SK-N-SH (cell line): ENCODE data around the gene TRRAP. TPM values are rescaled to one million over a fixed set of nuclear protein-coding genes. Genes with fewer than 3 reads are reported as not detected.

Source experiments
- CTCF ChIA-PET: fragments of 300-600, 350-600 bp; formaldehyde crosslinking; extraction: SDS; loops from one replicate; lab custom pipeline; 2021; lab: Yijun Ruan, JAX
- POLR2A ChIA-PET: fragments of 350-600 bp; sonication (Branson Sonifier 250); formaldehyde crosslinking; extraction: SDS; loops from one replicate; lab custom pipeline; 2020; ENCODE audit warnings: antibody characterized with exemption, inconsistent platforms; lab: Yijun Ruan, JAX
- DNase-seq: peaks from one replicate; pipeline ENCODE4 v3.0.0; 2012
- H2AFZ ChIP-seq: fragments of 200-600 bp; sonication (generic); 2 replicates; pipeline ENCODE4 v1.8.1; 2016; ENCODE audit warnings: antibody characterized with exemption, mild to moderate bottlenecking, low read depth
- H3F3A ChIP-seq: fragments of 200-600 bp; sonication (generic); replicated peaks from 2 replicates; pipeline ENCODE3; 2016; ENCODE audit warnings: antibody characterized with exemption, mild to moderate bottlenecking; ENCODE audit not compliant: insufficient read depth
- H3K27ac ChIP-seq, 2 experiments: fragments of 200-500 bp in 1 of 2; fragments of 200-600 bp in 1 of 2; sonication (Bioruptor generic) in 1 of 2; sonication (generic), shearing (Covaris generic) in 1 of 2; 2 replicates each; pipeline versions ENCODE4 v1.5.1 to v1.6.1; 2014 to 2016; ENCODE audit warnings: low read depth in 2 of 2, inconsistent platforms in 1 of 2, low read length in 1 of 2, mild to moderate bottlenecking in 1 of 2, mixed read lengths in 1 of 2
- H3K27me3 ChIP-seq: fragments of 200-600 bp; sonication (generic), shearing (Covaris generic); 2 replicates; pipeline ENCODE4 v1.6.1; 2016; ENCODE audit warnings: mixed run types; ENCODE audit not compliant: insufficient read depth
- H3K36me3 ChIP-seq, 2 experiments: fragments of 200-500 bp in 1 of 2; fragments of 200-600 bp in 1 of 2; sonication (Bioruptor generic) in 1 of 2; sonication (generic) in 1 of 2; replicated peaks in 1 of 2; 2 replicates each; pipeline versions ENCODE3 to v1.5.1; 2014 to 2016; ENCODE audit warnings: low read length in 1 of 2, mild to moderate bottlenecking in 1 of 2; ENCODE audit not compliant: insufficient read depth in 2 of 2, control insufficient read depth in 1 of 2
- H3K4me1 ChIP-seq, 2 experiments: fragments of 200-500 bp in 1 of 2; fragments of 200-600 bp in 1 of 2; sonication (Bioruptor generic) in 1 of 2; sonication (generic), shearing (Covaris generic) in 1 of 2; 2 replicates each; pipeline versions ENCODE4 v1.5.1 to v1.6.1; 2014 to 2016; ENCODE audit warnings: low read depth in 1 of 2, low read length in 1 of 2, mixed run types in 1 of 2; ENCODE audit not compliant: insufficient read depth in 2 of 2, control insufficient read depth in 1 of 2
- H3K4me2 ChIP-seq: fragments of 200-600 bp; sonication (generic), shearing (Covaris generic); 2 replicates; pipeline ENCODE4 v1.6.1; 2017; ENCODE audit warnings: mixed run types
- H3K4me3 ChIP-seq, 2 experiments: fragments of 200-500 bp in 1 of 2; fragments of 200-600 bp in 1 of 2; sonication (Bioruptor generic) in 1 of 2; sonication (generic), shearing (Covaris generic) in 1 of 2; 2 replicates each; pipeline versions ENCODE4 v1.5.1 to v1.8.1; 2014 to 2016; ENCODE audit warnings: low read depth in 2 of 2, inconsistent platforms in 1 of 2, low read length in 1 of 2, mild to moderate bottlenecking in 1 of 2, mixed read lengths in 1 of 2, moderate library complexity in 1 of 2
- H3K79me2 ChIP-seq: fragments of 200-600 bp; sonication (generic); 2 replicates; pipeline ENCODE4 v1.8.1; 2017; ENCODE audit warnings: mild to moderate bottlenecking; ENCODE audit not compliant: insufficient read depth
- H3K9ac ChIP-seq: fragments of 200-600 bp; sonication (generic); 2 replicates; pipeline ENCODE4 v1.6.1; 2017; ENCODE audit warnings: mixed run types
- H3K9me2 ChIP-seq: fragments of 200-600 bp; sonication (generic); 2 replicates; pipeline ENCODE4 v1.6.1; 2017; ENCODE audit warnings: mixed run types
- H3K9me3 ChIP-seq: fragments of 200-600 bp; sonication (generic); 2 replicates; pipeline ENCODE4 v1.6.1; 2017; ENCODE audit warnings: mixed run types, mild to moderate bottlenecking, moderate library complexity
- H4K20me1 ChIP-seq: fragments of 200-600 bp; sonication (generic); 2 replicates; pipeline ENCODE4 v1.6.1; 2017; ENCODE audit warnings: mild to moderate bottlenecking, mixed run types; ENCODE audit not compliant: insufficient read depth
- CHD2 ChIP-seq: fragments of 150-350 bp; IDR thresholded peaks from 2 replicates; pipeline ENCODE4 v1.6.1; 2018; ENCODE audit warnings: low read length; ENCODE audit not compliant: partially characterized antibody
- ELF1 ChIP-seq: IDR thresholded peaks from 2 replicates; pipeline ENCODE4 v1.4.0; 2012
- FOXM1 ChIP-seq: IDR thresholded peaks from 2 replicates; pipeline ENCODE4 v1.4.0; 2012; ENCODE audit warnings: low read depth, mild to moderate bottlenecking
- GATA2 ChIP-seq: sonication (generic); formaldehyde crosslinking; IDR thresholded peaks from 2 replicates; pipeline ENCODE4 v1.5.0; 2020; ENCODE audit warnings: mild to moderate bottlenecking, missing genetic modification reagents
- IRF3 ChIP-seq: fragments of 150-350 bp; IDR thresholded peaks from 2 replicates; pipeline ENCODE4 v1.6.1; 2016; ENCODE audit warnings: mild to moderate bottlenecking, low read depth, low read length
- MXI1 ChIP-seq: IDR thresholded peaks from 2 replicates; pipeline ENCODE4 v1.6.1; 2012; ENCODE audit warnings: mild to moderate bottlenecking, low read depth, low read length, improper control_type of control experiment
- NFIC ChIP-seq: IDR thresholded peaks from 2 replicates; pipeline ENCODE4 v1.4.0; 2012; ENCODE audit warnings: borderline replicate concordance
- PBX3 ChIP-seq: IDR thresholded peaks from 2 replicates; pipeline ENCODE4; 2012
- POLR2AphosphoS5 ChIP-seq: IDR thresholded peaks from 2 replicates; pipeline ENCODE4 v1.6.1; 2012; ENCODE audit warnings: low read depth, low read length
- RFX5 ChIP-seq: IDR thresholded peaks from 2 replicates; pipeline ENCODE4 v1.6.1; 2012; ENCODE audit warnings: mild to moderate bottlenecking, improper control_type of control experiment, low read length
- TAF1 ChIP-seq: IDR thresholded peaks from 2 replicates; pipeline ENCODE4 v1.6.1; 2012; ENCODE audit warnings: low read depth, mild to moderate bottlenecking, low read length, moderate library complexity, borderline replicate concordance
- TEAD4 ChIP-seq: IDR thresholded peaks from 2 replicates; pipeline ENCODE4 v1.4.0; 2012; ENCODE audit warnings: mild to moderate bottlenecking, borderline replicate concordance; ENCODE audit not compliant: insufficient read depth
- YY1 ChIP-seq: IDR thresholded peaks from 2 replicates; pipeline ENCODE4 v1.4.0; 2012; ENCODE audit warnings: low read depth, mild to moderate bottlenecking
- ZBTB33 ChIP-seq: IDR thresholded peaks from 2 replicates; pipeline ENCODE4 v1.4.0; 2012; ENCODE audit warnings: low read depth, borderline replicate concordance
- WGBS: methylation state at CpG from one replicate; pipeline ENCODE4 v1.1.6; 2017; ENCODE audit warnings: low lambda C conversion rate; 5-methylcytosine and 5-hydroxymethylcytosine counted together
- polyA plus RNA-seq, 3 experiments: library from polyadenylated mRNA; depleted of rRNA; stranded (reverse); fragments of >200 nt; gene quantifications; 2 replicates each; pipeline ENCODE4 v1.2.3, GENCODE V29; 2012
- TF ChIP-seq, protein P1 (sequence below): fragments of 150-350 bp; IDR thresholded peaks from 2 replicates; pipeline ENCODE4 v1.6.1; 2017; ENCODE audit warnings: antibody characterized with exemption, low read length, low read depth, borderline replicate concordance
- TF ChIP-seq, protein P2 (sequence below): fragments of 200-600 bp; sonication (generic); IDR thresholded peaks from 2 replicates; pipeline ENCODE4 v1.6.1; 2017; ENCODE audit warnings: antibody characterized with exemption, mild to moderate bottlenecking, moderate library complexity

The TRRAP gene
- polyA plus RNA-seq, 1 of the 3 experiments (the other 2 are of a cell fraction) = 24.9 TPM

GRCh38 chr7:98866351-98866750 lies 12.0 kb upstream of the TRRAP start:
- Histone ChIP-seq H3K4me3 (no peak overlapping the region), H3K9ac (no peak overlapping the region), H3K4me1 (peaks cover 0 to 30% of the 10 kb centered on the region in 2 experiments; a peak in 1 of 4 replicates), H3K9me2 (no peaks in the 10 kb centered on the region), H2AFZ (no peak overlapping the region), H3K79me2 (no peaks in the 10 kb centered on the region), H4K20me1 (no peaks in the 10 kb centered on the region), H3K27ac (peak overlapping the region in 1 of 2 experiments; percentile 93; a peak in 2 of 4 replicates), H3K4me2 (no peak overlapping the region), H3K27me3 (peaks cover 21% of the 10 kb centered on the region), H3K36me3 (no peaks in the 10 kb centered on the region)
- no peak for DNase-seq
- ChIA-PET CTCF (interaction anchor here (0.9 to 4.1 kb wide), 6 partner anchors 11 to 445 kb away, joined by 3 to 34 read pairs (median 6); partner anchors contain the start of gene TRRAP), POLR2A (interaction anchor here (1.1 to 2.0 kb wide), 3 partner anchors 12 to 465 kb away, joined by 3 to 20 read pairs (median 4); partner anchors contain the start of genes BAIAP2L1, NPTX2 and TRRAP)
- TF ChIP-seq CHD2 (no peak), GATA2 (no peak), NFIC (no peak), RFX5 (no peak), YY1 (no peak), IRF3 (no peak), MXI1 (no peak), TEAD4 (no peak), POLR2AphosphoS5 (no peak), TAF1 (no peak), ELF1 (no peak), PBX3 (no peak), ZBTB33 (no peak), FOXM1 (no peak)
- TF ChIP-seq, protein P1, sequence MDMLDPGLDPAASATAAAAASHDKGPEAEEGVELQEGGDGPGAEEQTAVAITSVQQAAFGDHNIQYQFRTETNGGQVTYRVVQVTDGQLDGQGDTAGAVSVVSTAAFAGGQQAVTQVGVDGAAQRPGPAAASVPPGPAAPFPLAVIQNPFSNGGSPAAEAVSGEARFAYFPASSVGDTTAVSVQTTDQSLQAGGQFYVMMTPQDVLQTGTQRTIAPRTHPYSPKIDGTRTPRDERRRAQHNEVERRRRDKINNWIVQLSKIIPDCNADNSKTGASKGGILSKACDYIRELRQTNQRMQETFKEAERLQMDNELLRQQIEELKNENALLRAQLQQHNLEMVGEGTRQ = no peak
- TF ChIP-seq, protein P2, sequence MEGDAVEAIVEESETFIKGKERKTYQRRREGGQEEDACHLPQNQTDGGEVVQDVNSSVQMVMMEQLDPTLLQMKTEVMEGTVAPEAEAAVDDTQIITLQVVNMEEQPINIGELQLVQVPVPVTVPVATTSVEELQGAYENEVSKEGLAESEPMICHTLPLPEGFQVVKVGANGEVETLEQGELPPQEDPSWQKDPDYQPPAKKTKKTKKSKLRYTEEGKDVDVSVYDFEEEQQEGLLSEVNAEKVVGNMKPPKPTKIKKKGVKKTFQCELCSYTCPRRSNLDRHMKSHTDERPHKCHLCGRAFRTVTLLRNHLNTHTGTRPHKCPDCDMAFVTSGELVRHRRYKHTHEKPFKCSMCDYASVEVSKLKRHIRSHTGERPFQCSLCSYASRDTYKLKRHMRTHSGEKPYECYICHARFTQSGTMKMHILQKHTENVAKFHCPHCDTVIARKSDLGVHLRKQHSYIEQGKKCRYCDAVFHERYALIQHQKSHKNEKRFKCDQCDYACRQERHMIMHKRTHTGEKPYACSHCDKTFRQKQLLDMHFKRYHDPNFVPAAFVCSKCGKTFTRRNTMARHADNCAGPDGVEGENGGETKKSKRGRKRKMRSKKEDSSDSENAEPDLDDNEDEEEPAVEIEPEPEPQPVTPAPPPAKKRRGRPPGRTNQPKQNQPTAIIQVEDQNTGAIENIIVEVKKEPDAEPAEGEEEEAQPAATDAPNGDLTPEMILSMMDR = no peak
- TF ChIP-seq, all 33 proteins: peak for 0
- Histone ChIP-seq H3F3A (no peaks in the 10 kb centered on the region), H3K9me3 (no peaks in the 10 kb centered on the region)
- 80% methylated on average over 12 of the region's 12 CpGs for WGBS
